ENCODE data around the gene DNAJC24. TPM values are rescaled to one million over a fixed set of nuclear protein-coding genes. Genes with fewer than 3 reads are reported as not detected.

Gene DNAJC24
- total and polyA plus RNA-seq, 2 of the 4 experiments (the other 2 are of a cell fraction), result 8.2 to 8.9 TPM

- CTCF ChIA-PET, result no interaction called here
- in situ Hi-C loops (cut with MboI; ENCODE audit: low sequenced_read_pairs), result no loop called here
- no peaks in the 10 kb centered on the region for H4K20me1 ChIP-seq (ENCODE audit: insufficient read depth, low read length)
Measured at GRCh38 chr11:31477528-31478222, 108.0 kb downstream of the DNAJC24 start.

More at GRCh38 chr11:31477528-31478222, 108.0 kb downstream of the DNAJC24 start:
- H3K4ac ChIP-seq (ENCODE audit: low read depth, low read length), result no peak overlapping the region
- H3K23ac ChIP-seq (ENCODE audit: low read depth, low read length), result no peak overlapping the region
- H3K36me3 ChIP-seq (ENCODE audit: control insufficient read depth, insufficient read depth, low read length), result no peaks in the 10 kb centered on the region
- no peak for DNase-seq
- no peak overlapping the region for H2AFZ ChIP-seq (replicated peaks; ENCODE audit: low read length, poor library complexity)
- no peak for ATAC-seq (ENCODE audit: low read depth)
- no peak overlapping the region for H2BK20ac ChIP-seq (ENCODE audit: low read depth, low read length)
- peaks cover 0 to 3% of the 10 kb centered on the region in 2 experiments; a peak in 2 of 4 replicates for H3K79me1 ChIP-seq (ENCODE audit: low read depth in 1 of 2, low read length in 2 of 2)
- no peak overlapping the region for H2AK5ac ChIP-seq (ENCODE audit: low read depth, low read length)
- intact Hi-C loops (cut with micrococcal nuclease), result no loop called here
- no peak overlapping the region for H3K14ac ChIP-seq (replicated peaks; ENCODE audit: low read depth, low read length)
- POLR2A ChIA-PET (ENCODE audit: unreplicated experiment), result interaction anchor here (0.5 kb wide), 1 partner anchor 500 kb away, joined by 7 read pairs; no protein-coding TSS in a partner anchor
- no peak overlapping the region for H3K4me2 ChIP-seq (ENCODE audit: low read depth, low read length)
- H4K5ac ChIP-seq (ENCODE audit: low read depth, low read length), result no peak overlapping the region
- H2AK9ac ChIP-seq (replicated peaks; ENCODE audit: low read depth, low read length, poor library complexity), result no peak overlapping the region
- no peaks in the 10 kb centered on the region for H3K27me3 ChIP-seq (ENCODE audit: control insufficient read depth, insufficient read depth, low read length)
- no peak overlapping the region for H3K56ac ChIP-seq (ENCODE audit: extremely low read depth, insufficient read depth, low read length)
- H3K27ac ChIP-seq (ENCODE audit: insufficient read depth, low read length), result no peak overlapping the region
- TF ChIP-seq ELK1 (IDR thresholded peaks at IDR 0.05; ENCODE audit: borderline replicate concordance, low read depth, low read length), result no peak
- no peak for TF ChIP-seq CEBPB (IDR thresholded peaks at IDR 0.05; ENCODE audit: low read depth, low read length)
- TF ChIP-seq SMC3 (IDR thresholded peaks at IDR 0.05; ENCODE audit: low read depth, low read length), result no peak
- no peak for TF ChIP-seq CTCF (conservative IDR thresholded peaks at IDR 0.05; ENCODE audit: low read depth, low read length)
- TF ChIP-seq MAZ (IDR thresholded peaks at IDR 0.05; ENCODE audit: borderline replicate concordance, low read depth, low read length), result no peak
- no peak for TF ChIP-seq FOS (IDR thresholded peaks at IDR 0.05; ENCODE audit: low read depth, low read length)
- TF ChIP-seq CHD1 (IDR thresholded peaks at IDR 0.05; ENCODE audit: low read depth, low read length), result no peak
- no peak for TF ChIP-seq NFE2L2 (IDR thresholded peaks at IDR 0.05; ENCODE audit: low read depth, low read length)
- TF ChIP-seq BHLHE40 (IDR thresholded peaks at IDR 0.05; ENCODE audit: low read depth, low read length), result no peak
- TF ChIP-seq RCOR1 (IDR thresholded peaks at IDR 0.05; ENCODE audit: insufficient replicate concordance, low read length), result no peak
- no peak for TF ChIP-seq MXI1 (IDR thresholded peaks at IDR 0.05; ENCODE audit: borderline replicate concordance, low read depth, low read length)
- TF ChIP-seq RFX5 (IDR thresholded peaks at IDR 0.05; ENCODE audit: low read depth, low read length), result no peak
- TF ChIP-seq POLR2A (IDR thresholded peaks at IDR 0.05; ENCODE audit: low read depth, low read length), result no peak
- no peak for TF ChIP-seq USF2 (IDR thresholded peaks at IDR 0.05; ENCODE audit: low read depth, low read length)
- TF ChIP-seq MAFK (IDR thresholded peaks at IDR 0.05; ENCODE audit: low read depth, low read length), result no peak
- H3K4me3 ChIP-seq (ENCODE audit: insufficient read depth, low read depth, low read length), result no peak overlapping the region
- H4K8ac ChIP-seq (ENCODE audit: low read depth in 2 of 2, low read length in 2 of 2), result no peak overlapping the region
- H4K91ac ChIP-seq (ENCODE audit: insufficient read depth, low read depth, low read length), result no peak overlapping the region
- H2BK15ac ChIP-seq (ENCODE audit: low read depth, low read length), result no peak overlapping the region
- WGBS, 2 experiments (ENCODE audit: extremely low coverage in 2 of 2, insufficient read length in 1 of 2), result 100% methylated on average over 3 of the region's 6 CpGs; no CpG with 5 or more reads in 1 of the 2 experiments
- H2BK5ac ChIP-seq (ENCODE audit: low read depth, low read length, poor library complexity, severe bottlenecking), result no peak overlapping the region
- no TSS peak for BruUV-seq (replicated peaks)
- no peaks in the 10 kb centered on the region for H3K9me1 ChIP-seq (ENCODE audit: insufficient read depth, low read length)
- no peak overlapping the region for H2BK120ac ChIP-seq (ENCODE audit: low read depth, low read length)
- H3K4me1 ChIP-seq (ENCODE audit: control insufficient read depth, insufficient read depth, low read length), result no peaks in the 10 kb centered on the region
- dilution Hi-C loops (cut with HindIII; ENCODE audit: low sequenced_read_pairs, unreplicated experiment), result no loop called here
- H3K9me3 ChIP-seq (ENCODE audit: control insufficient read depth, insufficient read depth, low read length), result no peaks in the 10 kb centered on the region
- H3K9ac ChIP-seq (ENCODE audit: low read depth, low read length), result no peak overlapping the region
- no peak overlapping the region for H3K18ac ChIP-seq (ENCODE audit: low read depth, low read length)

Measured in IMR-90 (cell line).